H9 (cell line): ENCODE measurements around the gene LFNG. TPM values are rescaled to one million over a fixed set of nuclear protein-coding genes. Genes with fewer than 3 reads are reported as not detected.

ENCODE experiments used
- DNase-seq: peaks from one replicate; pipeline ENCODE4 v3.0.0-alpha.2; 2017
- H2AFZ ChIP-seq: one replicate; pipeline ENCODE4 v1.6.1; 2013; ENCODE audit warnings: mild to moderate bottlenecking, low read length, control low read depth, moderate library complexity
- H2AK5ac ChIP-seq: 2 replicates; pipeline ENCODE4 v1.6.1; 2013; ENCODE audit warnings: low read length, control low read depth, mixed read lengths; ENCODE audit not compliant: insufficient read length
- H2BK120ac ChIP-seq: one replicate; pipeline ENCODE4 v1.6.1; 2013; ENCODE audit warnings: low read depth, mild to moderate bottlenecking, low read length, control low read depth, inconsistent platforms; ENCODE audit not compliant: poor library complexity, severe bottlenecking
- H2BK12ac ChIP-seq: 2 replicates; pipeline ENCODE4 v1.6.1; 2013; ENCODE audit warnings: low read length, control low read depth, mixed read lengths, low read depth; ENCODE audit not compliant: insufficient read length
- H2BK15ac ChIP-seq: 2 replicates; pipeline ENCODE4 v1.6.1; 2013; ENCODE audit warnings: low read depth, low read length, control low read depth
- H2BK20ac ChIP-seq: one replicate; pipeline ENCODE4 v1.6.1; 2013; ENCODE audit warnings: low read depth, mild to moderate bottlenecking, low read length, control low read depth, inconsistent platforms; ENCODE audit not compliant: poor library complexity, severe bottlenecking
- H2BK5ac ChIP-seq: 2 replicates; pipeline ENCODE4 v1.6.1; 2013; ENCODE audit warnings: low read length, control low read depth, mixed read lengths; ENCODE audit not compliant: insufficient read length
- H3K14ac ChIP-seq: 2 replicates; pipeline ENCODE4 v1.6.1; 2013; ENCODE audit warnings: low read length, control low read depth; ENCODE audit not compliant: insufficient read depth
- H3K18ac ChIP-seq: 2 replicates; pipeline ENCODE4 v1.6.1; 2013; ENCODE audit warnings: low read depth, mild to moderate bottlenecking, mixed read lengths, low read length, control low read depth; ENCODE audit not compliant: insufficient read length
- H3K23ac ChIP-seq: 2 replicates; pipeline ENCODE4 v1.6.1; 2013; ENCODE audit warnings: low read length, control low read depth, mixed read lengths, low read depth; ENCODE audit not compliant: insufficient read length
- H3K23me2 ChIP-seq: 2 replicates; pipeline ENCODE4 v1.6.1; 2013; ENCODE audit warnings: low read depth, mild to moderate bottlenecking, mixed read lengths, low read length, control low read depth; ENCODE audit not compliant: insufficient read length, poor library complexity, severe bottlenecking
- H3K27ac ChIP-seq: 2 replicates; pipeline ENCODE4 v1.5.1; 2013; ENCODE audit warnings: low read length, control low read depth, mixed read lengths, low read depth; ENCODE audit not compliant: insufficient read length
- H3K27me3 ChIP-seq: 2 replicates; pipeline ENCODE4 v1.6.1; 2013; ENCODE audit warnings: low read length, control low read depth, inconsistent platforms; ENCODE audit not compliant: insufficient read depth
- H3K4ac ChIP-seq: 2 replicates; pipeline ENCODE4 v1.6.1; 2013; ENCODE audit warnings: low read depth, mild to moderate bottlenecking, control low read depth, inconsistent platforms, low read length, moderate library complexity
- H3K4me1 ChIP-seq: 2 replicates; pipeline ENCODE4 v1.6.1; 2013; ENCODE audit warnings: low read length, control low read depth, inconsistent platforms; ENCODE audit not compliant: insufficient read depth
- H3K4me2 ChIP-seq: 2 replicates; pipeline ENCODE4 v1.6.1; 2013; ENCODE audit warnings: low read length, control low read depth, mixed read lengths; ENCODE audit not compliant: insufficient read length, insufficient read depth
- H3K56ac ChIP-seq: 2 replicates; pipeline ENCODE4 v1.6.1; 2013; ENCODE audit warnings: low read depth, mild to moderate bottlenecking, mixed read lengths, low read length, control low read depth; ENCODE audit not compliant: insufficient read length
- H3K79me1 ChIP-seq: 2 replicates; pipeline ENCODE4 v1.6.1; 2013; ENCODE audit warnings: low read depth, mild to moderate bottlenecking, moderate library complexity, low read length, control low read depth, inconsistent platforms; ENCODE audit not compliant: insufficient read depth, poor library complexity, severe bottlenecking
- H3K79me2 ChIP-seq: 2 replicates; pipeline ENCODE4 v1.6.1; 2013; ENCODE audit warnings: low read length, control low read depth, inconsistent platforms; ENCODE audit not compliant: insufficient read depth
- H3K9ac ChIP-seq: 2 replicates; pipeline ENCODE4 v1.6.1; 2013; ENCODE audit warnings: low read length, control low read depth, mixed read lengths; ENCODE audit not compliant: insufficient read length; ENCODE audit errors: extremely low read depth
- H3K9me3 ChIP-seq: one replicate; pipeline ENCODE4 v1.6.1; 2013; ENCODE audit warnings: low read depth, low read length, inconsistent platforms; ENCODE audit not compliant: control insufficient read depth
- H3T11ph ChIP-seq: one replicate; pipeline ENCODE4 v1.6.1; 2013; ENCODE audit warnings: mild to moderate bottlenecking, low read length, control low read depth, inconsistent platforms
- H4K20me1 ChIP-seq: one replicate; pipeline ENCODE4 v1.6.1; 2013; ENCODE audit not compliant: control insufficient read depth, insufficient read length, insufficient read depth
- H4K5ac ChIP-seq: 2 replicates; pipeline ENCODE4 v1.6.1; 2013; ENCODE audit warnings: low read depth, mild to moderate bottlenecking, mixed read lengths, low read length, control low read depth; ENCODE audit not compliant: insufficient read length
- H4K8ac ChIP-seq: replicated peaks from 2 replicates; pipeline ENCODE4 v1.6.1; 2013; ENCODE audit warnings: low read length, control low read depth, mixed read lengths, low read depth; ENCODE audit not compliant: insufficient read length
- H4K91ac ChIP-seq: 2 replicates; pipeline ENCODE4 v1.6.1; 2013; ENCODE audit warnings: low read depth, mild to moderate bottlenecking, moderate library complexity, mixed read lengths, low read length, control low read depth; ENCODE audit not compliant: insufficient read length
- H3K27ac Mint-ChIP-seq, 3 experiments: 2 replicates in 2 of 3; 3 replicates in 1 of 3; pipeline ENCODE4 v1.8.0; 2020 to 2021; ENCODE audit warnings: mixed read lengths in 3 of 3, mild to moderate bottlenecking in 1 of 3, moderate library complexity in 1 of 3
- H3K27me3 Mint-ChIP-seq: 2 replicates; pipeline ENCODE4 v1.8.0; 2021; ENCODE audit warnings: low read depth, mild to moderate bottlenecking, moderate library complexity, mixed read lengths
- H3K36me3 Mint-ChIP-seq, 3 experiments: 2 replicates in 2 of 3; 3 replicates in 1 of 3; pipeline ENCODE4 v1.8.0; 2020 to 2021; ENCODE audit warnings: low read depth in 3 of 3, mixed read lengths in 3 of 3; ENCODE audit not compliant: insufficient read depth in 1 of 3
- H3K4me1 Mint-ChIP-seq, 2 experiments: 2 replicates each; pipeline ENCODE4 v1.8.0; 2020; ENCODE audit warnings: mixed read lengths in 2 of 2
- H3K4me3 Mint-ChIP-seq, 2 experiments: 2 replicates in 1 of 2; 3 replicates in 1 of 2; pipeline ENCODE4 v1.8.0; 2020 to 2021; ENCODE audit warnings: mild to moderate bottlenecking in 2 of 2, mixed read lengths in 2 of 2, moderate library complexity in 1 of 2
- H3K9me3 Mint-ChIP-seq, 2 experiments: 2 replicates in 1 of 2; 3 replicates in 1 of 2; pipeline ENCODE4 v1.8.0; 2020; ENCODE audit warnings: mild to moderate bottlenecking in 2 of 2, mixed read lengths in 2 of 2, moderate library complexity in 1 of 2
- WGBS: extraction: QIAGEN DNeasy Blood & Tissue Kit; methylation state at CpG from one replicate; pipeline ENCODE4 v1.1.7; 2013; ENCODE audit warnings: missing lambda C conversion rate, low lambda C conversion rate, mixed read lengths; ENCODE audit not compliant: insufficient read length; ENCODE audit errors: extremely low coverage; 5-methylcytosine and 5-hydroxymethylcytosine counted together
- total RNA-seq: library from RNA; stranded (reverse); gene quantifications from 2 replicates; pipeline ENCODE4 v1.2.1, GENCODE V29; 2021
- TF ChIP-seq, protein P1 (sequence below): fragments of 200-600 bp; sonication (generic); conservative IDR thresholded peaks from 3 replicates; pipeline ENCODE4 v1.8.0; 2021; ENCODE audit warnings: antibody characterized with exemption, mild to moderate bottlenecking

The LFNG gene
- total RNA-seq, 1 experiment from 2014 or later, result 52.9 TPM

- H3K4me1 ChIP-seq, result no peaks in the 10 kb centered on the region; the same call in 1 of the 2 replicates
- H2AK5ac ChIP-seq, result no peak overlapping the region
- no peak overlapping the region for H2BK20ac ChIP-seq
- H3K9me3 ChIP-seq, result no peaks in the 10 kb centered on the region
- H3K27me3 Mint-ChIP-seq, result no peaks in the 10 kb centered on the region; the same call in none of the 2 replicates
- no peak overlapping the region for H3K4me3 Mint-ChIP-seq
- H2BK12ac ChIP-seq, result no peak overlapping the region
- H3T11ph ChIP-seq, result no peak overlapping the region
- no peak overlapping the region for H3K27ac ChIP-seq
- H2BK15ac ChIP-seq, result no peak overlapping the region
- H3K23me2 ChIP-seq, result no peaks in the 10 kb centered on the region
- no peaks in the 10 kb centered on the region for H3K79me1 ChIP-seq
- no peak overlapping the region for H4K91ac ChIP-seq
- peaks cover 32 to 46% of the 10 kb centered on the region in 2 experiments for H3K4me1 Mint-ChIP-seq
- H4K20me1 ChIP-seq, result peaks cover 2% of the 10 kb centered on the region
- no CpG with 5 or more reads among the region's 32 CpGs for WGBS
- H2BK120ac ChIP-seq, result no peak overlapping the region
- no peak overlapping the region for H4K5ac ChIP-seq
- no peak overlapping the region for H3K4ac ChIP-seq
- peak overlapping the region in 1 of 3 experiments; percentile 61; a peak in 1 of 7 replicates for H3K27ac Mint-ChIP-seq
- no peaks in the 10 kb centered on the region for H3K79me2 ChIP-seq
- peaks cover 3 to 13% of the 10 kb centered on the region in 2 experiments; a peak in 3 of 5 replicates for H3K9me3 Mint-ChIP-seq
- H3K14ac ChIP-seq, result peak overlapping the region; percentile 53; the same call in 1 of the 2 replicates
- no peak overlapping the region for H3K4me2 ChIP-seq
- no peaks in the 10 kb centered on the region; a peak in 2 of 7 replicates for H3K36me3 Mint-ChIP-seq
- no peak overlapping the region for H2AFZ ChIP-seq
- H3K23ac ChIP-seq, result no peak overlapping the region
- no peak overlapping the region for H2BK5ac ChIP-seq
- no peak overlapping the region for H4K8ac ChIP-seq
- TF ChIP-seq, protein P1, sequence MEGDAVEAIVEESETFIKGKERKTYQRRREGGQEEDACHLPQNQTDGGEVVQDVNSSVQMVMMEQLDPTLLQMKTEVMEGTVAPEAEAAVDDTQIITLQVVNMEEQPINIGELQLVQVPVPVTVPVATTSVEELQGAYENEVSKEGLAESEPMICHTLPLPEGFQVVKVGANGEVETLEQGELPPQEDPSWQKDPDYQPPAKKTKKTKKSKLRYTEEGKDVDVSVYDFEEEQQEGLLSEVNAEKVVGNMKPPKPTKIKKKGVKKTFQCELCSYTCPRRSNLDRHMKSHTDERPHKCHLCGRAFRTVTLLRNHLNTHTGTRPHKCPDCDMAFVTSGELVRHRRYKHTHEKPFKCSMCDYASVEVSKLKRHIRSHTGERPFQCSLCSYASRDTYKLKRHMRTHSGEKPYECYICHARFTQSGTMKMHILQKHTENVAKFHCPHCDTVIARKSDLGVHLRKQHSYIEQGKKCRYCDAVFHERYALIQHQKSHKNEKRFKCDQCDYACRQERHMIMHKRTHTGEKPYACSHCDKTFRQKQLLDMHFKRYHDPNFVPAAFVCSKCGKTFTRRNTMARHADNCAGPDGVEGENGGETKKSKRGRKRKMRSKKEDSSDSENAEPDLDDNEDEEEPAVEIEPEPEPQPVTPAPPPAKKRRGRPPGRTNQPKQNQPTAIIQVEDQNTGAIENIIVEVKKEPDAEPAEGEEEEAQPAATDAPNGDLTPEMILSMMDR, result no peak
- H3K27me3 ChIP-seq, result no peaks in the 10 kb centered on the region
- no peak for DNase-seq
- H3K18ac ChIP-seq, result no peak overlapping the region
- no peak overlapping the region for H3K56ac ChIP-seq
- H3K9ac ChIP-seq, result no peak overlapping the region
These were observed 25.1 kb upstream of the LFNG start for GRCh38 chr7:2494191-2495130.
